Right cardiac atrium (tissue), 5 donors: ENCODE results near the gene GRID2. TPM values are rescaled to one million over a fixed set of nuclear protein-coding genes. Genes with fewer than 3 reads are reported as not detected.

Source experiments
- ATAC-seq, 2 donors: fragments of 200-7000 bp; cut with Tn5 transposase; one replicate each; pipeline versions ENCODE4 v1.8.0 to v1.9.1; 2020; ENCODE audit warnings: moderate library complexity in 2 of 2, mild to moderate bottlenecking in 1 of 2
- DNase-seq, 3 donors: peaks; one replicate each; pipeline ENCODE4 v3.0.0-alpha.2; 2020
- H3K27ac ChIP-seq: one replicate; pipeline ENCODE4 v1.5.1; 2013; ENCODE audit warnings: mild to moderate bottlenecking, low read length, control low read depth, moderate library complexity
- H3K27me3 ChIP-seq: one replicate; pipeline ENCODE4 v1.6.1; 2013; ENCODE audit not compliant: control insufficient read depth, insufficient read depth
- H3K4me1 ChIP-seq: one replicate; pipeline ENCODE4 v1.6.1; 2013; ENCODE audit warnings: low read length; ENCODE audit not compliant: control insufficient read depth, insufficient read depth
- H3K4me3 ChIP-seq: one replicate; pipeline ENCODE4 v1.5.1; 2013; ENCODE audit warnings: low read length, control low read depth
- H3K9me3 ChIP-seq: one replicate; pipeline ENCODE4 v1.6.1; 2013; ENCODE audit warnings: low read length; ENCODE audit not compliant: control insufficient read depth
- WGBS: extraction: QIAGEN DNeasy Blood & Tissue Kit; methylation state at CpG from one replicate; pipeline ENCODE4 v1.1.7; 2013; 5-methylcytosine and 5-hydroxymethylcytosine counted together
- intact Hi-C, 4 donors: fragments of 100-400 bp; cut with DNase I; formaldehyde crosslinking; loops; one replicate each; pipeline versions ENCODE4 v1.11.0 to v1.14.0; 2022 to 2023
- polyA plus RNA-seq: library from polyadenylated mRNA; stranded (reverse); fragments of 200-250 nt; gene quantifications from one replicate; pipeline ENCODE4 v1.2.3, GENCODE V29; 2013
- total RNA-seq, 4 donors: library from RNA; stranded (reverse); fragmentation: NEBNext Ultra II Directional; extraction: Animal tissue kit (Norgen Biotek cat#: 25700); gene quantifications; one replicate each; pipeline ENCODE4 v1.2.1, GENCODE V29; 2021
- donor health status: healthy with polysubstance abuse.
- donor health status: DM: no; HTN: yes; CAD: no.
- donor health status: DM: no; HTN: no; CAD: no.
- donor health status: DM: no; HTN: yes; CAD: no; lungs with severe emphysema.
- donor health status: DM: yes; HTN: yes; CAD: no.

GRID2 gene
- total and polyA plus RNA-seq, 5 donors = 0.09 to 1.0 (median 0.47) TPM

GRCh38 chr4:93317561-93317960, 1013.8 kb downstream of the GRID2 start:
- Histone ChIP-seq H3K4me3 (no peak overlapping the region), H3K4me1 (no peaks in the 10 kb centered on the region), H3K27me3 (no peaks in the 10 kb centered on the region), H3K27ac (no peak overlapping the region), H3K9me3 (no peaks in the 10 kb centered on the region)
- intact Hi-C loops = no loop called here
- 43% methylated on average over 1 of the region's 1 CpG for WGBS
- DNase-seq (no peak), ATAC-seq (no peak)

- intact Hi-C loops = no loop called here
- no peak overlapping the region for H3K4me3 ChIP-seq
- ATAC-seq (no peak), DNase-seq (no peak)
- H3K4me1 ChIP-seq = no peaks in the 10 kb centered on the region
- no peaks in the 10 kb centered on the region for H3K9me3 ChIP-seq
- 58% methylated on average over 1 of the region's 1 CpG for WGBS
- no peaks in the 10 kb centered on the region for H3K27me3 ChIP-seq
- no peak overlapping the region for H3K27ac ChIP-seq
Measured at GRCh38 chr4:93319041-93319440, 1015.3 kb downstream of the GRID2 start.

- Histone ChIP-seq H3K9me3 (no peaks in the 10 kb centered on the region), H3K4me3 (no peak overlapping the region), H3K27ac (no peak overlapping the region), H3K4me1 (no peaks in the 10 kb centered on the region), H3K27me3 (no peaks in the 10 kb centered on the region)
- intact Hi-C loops = no loop called here
- no peak for ATAC-seq
- DNase-seq = no peak
Measured at GRCh38 chr4:93320356-93320755, 1016.6 kb downstream of the GRID2 start.

GRCh38 chr4:93327346-93327745, 1023.6 kb downstream of the GRID2 start:
- no peaks in the 10 kb centered on the region for H3K9me3 ChIP-seq
- H3K4me1 ChIP-seq = no peaks in the 10 kb centered on the region
- no peaks in the 10 kb centered on the region for H3K27me3 ChIP-seq
- H3K27ac ChIP-seq = no peak overlapping the region
- ATAC-seq (no peak), DNase-seq (no peak)
- intact Hi-C loops = no loop called here
- no peak overlapping the region for H3K4me3 ChIP-seq

GRCh38 chr4:93334003-93334402, 1030.2 kb downstream of the GRID2 start:
- no peak for DNase-seq
- WGBS = 42% methylated on average over 3 of the region's 3 CpGs
- Histone ChIP-seq H3K4me3 (no peak overlapping the region), H3K27me3 (no peaks in the 10 kb centered on the region), H3K9me3 (no peaks in the 10 kb centered on the region), H3K27ac (no peak overlapping the region), H3K4me1 (no peaks in the 10 kb centered on the region)
- ATAC-seq = no peak
- intact Hi-C loops = no loop called here

GRCh38 chr4:93337196-93337595, 1033.4 kb downstream of the GRID2 start:
- Histone ChIP-seq H3K4me3 (no peak overlapping the region), H3K9me3 (no peaks in the 10 kb centered on the region), H3K27me3 (no peaks in the 10 kb centered on the region), H3K4me1 (no peaks in the 10 kb centered on the region), H3K27ac (no peak overlapping the region)
- WGBS = 73% methylated on average over 3 of the region's 3 CpGs
- ATAC-seq = no peak
- intact Hi-C loops = no loop called here
- DNase-seq = no peak

- intact Hi-C loops = no loop called here
- WGBS = 83% methylated on average over 2 of the region's 2 CpGs
- H3K9me3 ChIP-seq = no peaks in the 10 kb centered on the region
- H3K27ac ChIP-seq = no peak overlapping the region
- no peaks in the 10 kb centered on the region for H3K27me3 ChIP-seq
- ATAC-seq (no peak), DNase-seq (no peak)
- H3K4me1 ChIP-seq = no peaks in the 10 kb centered on the region
- H3K4me3 ChIP-seq = no peak overlapping the region
Measured at GRCh38 chr4:93342738-93343137, 1039.0 kb downstream of the GRID2 start.

GRCh38 chr4:93346840-93347239, 1043.1 kb downstream of the GRID2 start:
- intact Hi-C loops = no loop called here
- Histone ChIP-seq H3K27me3 (no peaks in the 10 kb centered on the region), H3K4me1 (no peaks in the 10 kb centered on the region), H3K27ac (no peak overlapping the region), H3K9me3 (no peaks in the 10 kb centered on the region), H3K4me3 (no peak overlapping the region)
- WGBS = 85% methylated on average over 4 of the region's 4 CpGs
- no peak for ATAC-seq
- DNase-seq = peak in 1 of 3 donors; percentile 25

GRCh38 chr4:93348896-93349295, 1045.1 kb downstream of the GRID2 start:
- Histone ChIP-seq H3K27me3 (no peaks in the 10 kb centered on the region), H3K4me1 (no peaks in the 10 kb centered on the region), H3K27ac (no peak overlapping the region), H3K4me3 (no peak overlapping the region), H3K9me3 (no peaks in the 10 kb centered on the region)
- ATAC-seq (no peak), DNase-seq (no peak)
- WGBS = 90% methylated on average over 3 of the region's 3 CpGs
- intact Hi-C loops = no loop called here

GRCh38 chr4:93351846-93352245, 1048.1 kb downstream of the GRID2 start:
- H3K9me3 ChIP-seq = no peaks in the 10 kb centered on the region
- 24% methylated on average over 1 of the region's 1 CpG for WGBS
- H3K27ac ChIP-seq = no peak overlapping the region
- ATAC-seq (no peak), DNase-seq (no peak)
- no peaks in the 10 kb centered on the region for H3K4me1 ChIP-seq
- intact Hi-C loops = no loop called here
- no peaks in the 10 kb centered on the region for H3K27me3 ChIP-seq
- no peak overlapping the region for H3K4me3 ChIP-seq

- Histone ChIP-seq H3K27me3 (no peaks in the 10 kb centered on the region), H3K27ac (no peak overlapping the region), H3K4me1 (no peaks in the 10 kb centered on the region), H3K9me3 (no peaks in the 10 kb centered on the region), H3K4me3 (no peak overlapping the region)
- ATAC-seq (no peak), DNase-seq (no peak)
- WGBS = 54% methylated on average over 4 of the region's 4 CpGs
- intact Hi-C loops = no loop called here
Measured at GRCh38 chr4:93355411-93355810, 1051.6 kb downstream of the GRID2 start.

- intact Hi-C loops = no loop called here
- ATAC-seq (no peak), DNase-seq (no peak)
- 78% methylated on average over 3 of the region's 3 CpGs for WGBS
- no peaks in the 10 kb centered on the region for H3K27me3 ChIP-seq
- H3K4me1 ChIP-seq = no peaks in the 10 kb centered on the region
- no peak overlapping the region for H3K4me3 ChIP-seq
- no peaks in the 10 kb centered on the region for H3K9me3 ChIP-seq
- no peak overlapping the region for H3K27ac ChIP-seq
Measured at GRCh38 chr4:93359586-93359985, 1055.8 kb downstream of the GRID2 start.
